Large intestine (tissue), 3 donors: ENCODE results near the gene CR2. TPM values are rescaled to one million over a fixed set of nuclear protein-coding genes. Genes with fewer than 3 reads are reported as not detected.

Experiments used
- DNase-seq, 2 donors: peaks; one replicate each; pipeline versions ENCODE4 v3.0.0 to v3.0.0-alpha.2; 2013
- H3K27ac ChIP-seq: one replicate; pipeline ENCODE4 v1.5.1; 2013; ENCODE audit warnings: low read length
- H3K27me3 ChIP-seq: 2 replicates; pipeline ENCODE4 v1.6.1; 2013; ENCODE audit warnings: low read length; ENCODE audit not compliant: control insufficient read depth, insufficient read depth
- H3K36me3 ChIP-seq: 2 replicates; pipeline ENCODE4 v1.6.1; 2013; ENCODE audit warnings: low read length; ENCODE audit not compliant: control insufficient read depth, insufficient read depth
- H3K4me1 ChIP-seq: one replicate; pipeline ENCODE4 v1.6.1; 2013; ENCODE audit warnings: low read length; ENCODE audit not compliant: control insufficient read depth, insufficient read depth
- H3K4me3 ChIP-seq: one replicate; pipeline ENCODE4 v1.5.1; 2013; ENCODE audit warnings: low read length
- H3K9me3 ChIP-seq: one replicate; pipeline ENCODE4 v1.6.1; 2013; ENCODE audit warnings: mild to moderate bottlenecking, low read depth, low read length, moderate library complexity; ENCODE audit not compliant: control insufficient read depth
- WGBS: methylation state at CpG from one replicate; pipeline ENCODE4 v1.1.5; 2013; ENCODE audit warnings: low lambda C conversion rate; ENCODE audit not compliant: insufficient coverage; 5-methylcytosine and 5-hydroxymethylcytosine counted together
- polyA plus RNA-seq: library from polyadenylated mRNA; unstranded; fragments of 120-200 nt; gene quantifications from one replicate; pipeline ENCODE4 v1.2.1, GENCODE V29; 2013

CR2 gene
- polyA plus RNA-seq, 1 donor: 0.27 TPM

DNA sequence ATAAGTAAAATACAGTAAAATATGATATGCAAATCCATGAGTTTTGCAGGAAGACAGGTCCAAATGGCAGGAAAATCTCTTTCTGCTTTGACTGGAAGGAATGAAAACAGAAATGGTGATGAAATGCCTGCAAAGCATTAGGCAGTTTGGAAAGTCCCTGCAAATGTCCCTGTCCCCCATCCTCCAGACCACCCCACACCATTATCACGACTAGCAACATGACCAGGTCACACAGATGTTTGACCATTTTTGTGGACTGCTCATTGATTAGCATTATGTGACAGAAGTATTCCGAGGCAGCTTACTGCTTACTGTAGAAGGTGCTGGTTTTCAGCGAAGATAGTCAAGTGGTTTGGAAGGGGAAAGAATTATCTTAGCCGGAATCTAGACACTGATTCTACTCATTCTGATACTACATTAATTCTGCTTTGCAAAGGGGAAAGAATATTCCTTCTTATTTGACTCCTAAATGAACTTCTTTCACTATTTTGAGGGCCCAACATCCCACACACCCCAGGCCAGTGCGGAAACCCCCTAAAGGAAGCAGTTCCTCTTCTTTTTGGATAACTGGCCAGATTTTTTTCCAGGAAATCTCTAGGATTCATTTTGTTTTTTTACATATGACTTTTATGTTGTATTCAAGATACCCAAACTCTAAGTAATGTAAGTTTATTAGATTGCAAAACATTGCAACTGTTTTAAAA, 9.5 kb upstream of the CR2 start:
- no peaks in the 10 kb centered on the region for H3K9me3 ChIP-seq
- H3K27me3 ChIP-seq: peaks cover 14% of the 10 kb centered on the region
- DNase-seq: no peak
- no peaks in the 10 kb centered on the region for H3K4me1 ChIP-seq
- no peaks in the 10 kb centered on the region for H3K36me3 ChIP-seq
- 100% methylated on average over 1 of the region's 5 CpGs for WGBS
- H3K4me3 ChIP-seq: no peak overlapping the region
- H3K27ac ChIP-seq: no peak overlapping the region

- peak in 1 of 2 donors; percentile 1 for DNase-seq
- no CpG with 5 or more reads among the region's 1 CpG for WGBS
- Histone ChIP-seq H3K36me3 (no peaks in the 10 kb centered on the region), H3K9me3 (peaks cover 4% of the 10 kb centered on the region), H3K27me3 (peaks cover 57% of the 10 kb centered on the region), H3K4me3 (no peak overlapping the region), H3K4me1 (peaks cover 6% of the 10 kb centered on the region), H3K27ac (no peak overlapping the region)
Measured at GRCh38 chr1:207453710-207454045, 450 bp upstream of the CR2 start.

- H3K4me1 ChIP-seq: peaks cover 6% of the 10 kb centered on the region
- peaks cover 4% of the 10 kb centered on the region for H3K9me3 ChIP-seq
- peaks cover 49% of the 10 kb centered on the region for H3K27me3 ChIP-seq
- H3K4me3 ChIP-seq: no peak overlapping the region
- H3K27ac ChIP-seq: no peak overlapping the region
- H3K36me3 ChIP-seq: no peaks in the 10 kb centered on the region
- no peak for DNase-seq
- WGBS: 78% methylated on average over 1 of the region's 6 CpGs
Measured at GRCh38 chr1:207455183-207455754, 1.1 kb downstream of the CR2 start.

DNA sequence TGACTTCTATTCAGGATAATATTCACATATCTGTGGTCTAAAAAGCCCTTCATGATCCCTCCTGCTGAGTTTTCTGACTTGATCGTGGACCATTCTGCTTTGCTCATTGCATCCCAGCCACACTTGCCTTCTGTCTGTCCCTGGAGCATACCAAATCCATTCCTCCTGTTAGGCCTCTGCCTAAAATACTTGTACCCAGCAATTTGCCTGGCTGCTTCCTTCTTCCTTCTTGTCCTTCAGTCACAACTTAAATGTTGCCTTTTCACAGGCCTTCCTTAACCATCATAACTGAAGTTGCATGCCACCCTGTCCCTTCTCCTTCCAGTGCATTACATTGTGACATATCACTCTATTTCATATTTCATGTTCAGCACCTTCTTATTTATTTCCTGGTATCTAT, 4.3 kb downstream of the CR2 start:
- Histone ChIP-seq H3K27me3 (peaks cover 38% of the 10 kb centered on the region), H3K4me1 (peaks cover 6% of the 10 kb centered on the region), H3K27ac (no peak overlapping the region), H3K36me3 (no peaks in the 10 kb centered on the region), H3K4me3 (no peak overlapping the region), H3K9me3 (peaks cover 4% of the 10 kb centered on the region)
- no peak for DNase-seq
- WGBS: no CpG with 5 or more reads among the region's 1 CpG

GRCh38 chr1:207459008-207459407, 4.9 kb downstream of the CR2 start:
- Histone ChIP-seq H3K4me3 (no peak overlapping the region), H3K27ac (no peak overlapping the region), H3K9me3 (peaks cover 4% of the 10 kb centered on the region), H3K36me3 (no peaks in the 10 kb centered on the region), H3K27me3 (peaks cover 34% of the 10 kb centered on the region), H3K4me1 (peaks cover 6% of the 10 kb centered on the region)
- no peak for DNase-seq
- no CpG with 5 or more reads among the region's 2 CpGs for WGBS

DNA sequence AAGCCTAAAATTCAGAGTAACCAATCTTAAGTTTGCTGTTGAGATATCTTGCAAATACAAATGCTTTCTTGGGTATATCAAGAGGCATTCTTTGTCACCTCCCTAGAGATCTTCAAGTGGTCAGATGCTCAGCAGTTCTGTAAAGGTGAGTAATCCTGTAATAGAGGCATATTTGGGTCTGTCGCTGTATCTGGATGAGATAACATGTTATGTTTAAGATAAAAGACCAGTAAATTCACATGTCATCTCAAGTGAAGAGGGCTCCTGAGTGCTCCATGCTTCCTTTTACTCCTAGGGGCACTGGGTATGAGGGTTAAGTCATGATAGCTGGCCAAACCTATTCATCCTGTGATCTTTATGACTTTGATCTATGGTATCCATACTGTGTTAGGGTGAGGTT, 7.5 kb downstream of the CR2 start:
- H3K4me3 ChIP-seq: no peak overlapping the region
- no peaks in the 10 kb centered on the region for H3K4me1 ChIP-seq
- H3K27me3 ChIP-seq: peaks cover 14% of the 10 kb centered on the region
- no peaks in the 10 kb centered on the region for H3K9me3 ChIP-seq
- DNase-seq: no peak
- H3K27ac ChIP-seq: no peak overlapping the region
- WGBS: no CpG with 5 or more reads among the region's 1 CpG
- H3K36me3 ChIP-seq: no peaks in the 10 kb centered on the region

- no peaks in the 10 kb centered on the region for H3K9me3 ChIP-seq
- peaks cover 9% of the 10 kb centered on the region for H3K27me3 ChIP-seq
- H3K4me3 ChIP-seq: no peak overlapping the region
Measured at GRCh38 chr1:207462535-207462934, 8.4 kb downstream of the CR2 start.

GRCh38 chr1:207463021-207463420, 8.9 kb downstream of the CR2 start:
- H3K4me1 ChIP-seq: no peaks in the 10 kb centered on the region
- no peak for DNase-seq
- no peaks in the 10 kb centered on the region for H3K9me3 ChIP-seq
- no peak overlapping the region for H3K4me3 ChIP-seq
- H3K27ac ChIP-seq: no peak overlapping the region
- H3K27me3 ChIP-seq: peaks cover 9% of the 10 kb centered on the region
- H3K36me3 ChIP-seq: no peaks in the 10 kb centered on the region

More at GRCh38 chr1:207462535-207462934, 8.4 kb downstream of the CR2 start:
- no peak for DNase-seq
- H3K36me3 ChIP-seq: no peaks in the 10 kb centered on the region
- no peaks in the 10 kb centered on the region for H3K4me1 ChIP-seq
- H3K27ac ChIP-seq: no peak overlapping the region

DNA sequence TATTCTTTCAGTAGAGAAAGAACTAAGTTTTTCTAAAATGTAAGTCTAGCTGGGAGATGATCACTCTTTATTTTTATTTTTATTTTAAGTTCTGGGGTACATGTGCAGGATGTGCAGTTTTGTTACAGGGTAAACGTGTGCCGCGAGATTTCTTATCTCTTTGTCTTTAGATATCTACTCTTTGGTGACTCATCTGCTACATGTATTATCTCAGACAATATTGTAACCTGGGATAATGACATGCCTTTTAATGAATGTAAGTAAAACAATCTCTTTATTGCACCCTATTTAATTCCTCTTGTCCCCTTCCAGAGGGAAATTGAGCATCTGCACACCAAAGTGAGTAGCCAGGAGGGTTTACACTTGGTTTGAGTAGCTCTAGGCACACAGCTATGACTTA, 9.4 kb downstream of the CR2 start:
- Histone ChIP-seq H3K9me3 (no peaks in the 10 kb centered on the region), H3K4me3 (no peak overlapping the region), H3K36me3 (no peaks in the 10 kb centered on the region), H3K27me3 (peaks cover 7% of the 10 kb centered on the region), H3K27ac (no peak overlapping the region), H3K4me1 (no peaks in the 10 kb centered on the region)
- WGBS: no CpG with 5 or more reads among the region's 3 CpGs
- no peak for DNase-seq

- H3K27ac ChIP-seq: no peak overlapping the region
- no peak overlapping the region for H3K4me3 ChIP-seq
- no peaks in the 10 kb centered on the region for H3K36me3 ChIP-seq
- no peaks in the 10 kb centered on the region for H3K9me3 ChIP-seq
- H3K27me3 ChIP-seq: peaks cover 29% of the 10 kb centered on the region
- H3K4me1 ChIP-seq: no peaks in the 10 kb centered on the region
- DNase-seq: no peak
- no CpG with 5 or more reads among the region's 2 CpGs for WGBS
Measured at GRCh38 chr1:207470927-207471326, 16.8 kb downstream of the CR2 start.

DNA sequence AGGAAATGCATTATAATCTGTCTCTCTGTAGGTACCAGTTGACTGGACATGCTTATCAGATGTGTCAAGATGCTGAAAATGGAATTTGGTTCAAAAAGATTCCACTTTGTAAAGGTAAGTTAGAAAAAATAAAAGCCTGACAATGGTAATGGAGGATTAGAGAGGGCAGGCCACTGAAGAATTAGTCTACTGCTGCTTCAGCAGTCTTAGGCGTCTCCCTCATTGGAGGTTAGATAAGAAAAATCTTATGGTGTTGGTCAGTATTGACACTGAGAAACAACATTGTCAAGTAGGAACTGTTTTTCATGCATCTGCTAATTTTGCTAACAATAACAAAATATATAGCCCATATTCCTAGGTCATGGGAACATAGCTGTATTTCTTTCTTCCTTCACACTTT, 20.1 kb downstream of the CR2 start:
- H3K27ac ChIP-seq: no peak overlapping the region
- no peaks in the 10 kb centered on the region for H3K4me1 ChIP-seq
- no peak for DNase-seq
- H3K36me3 ChIP-seq: no peaks in the 10 kb centered on the region
- H3K4me3 ChIP-seq: no peak overlapping the region
- WGBS: no CpG with 5 or more reads among the region's 1 CpG
- peaks cover 27% of the 10 kb centered on the region for H3K27me3 ChIP-seq
- H3K9me3 ChIP-seq: no peaks in the 10 kb centered on the region
